GM19467 (cell line): Measurements from ENCODE around the gene CDCP2.
"Not testable (repeated sequence)": the region's sequence is repeated elsewhere in the genome, so short reads cannot be mapped to it uniquely, and the experiment has no call there.

Experiments used
- ATAC-seq: cut with Tn5 transposase; IDR thresholded peaks from one replicate; pipeline ENCODE4 v1.9.1; 2021; ENCODE audit warnings: mild to moderate bottlenecking, moderate library complexity; ENCODE audit not compliant: unreplicated experiment

The CDCP2 gene

GRCh38 chr1:54168206-54168965 lies 15.6 kb upstream of the CDCP2 start:
- no peak for ATAC-seq

GRCh38 chr1:54167422-54168139 lies 14.8 kb upstream of the CDCP2 start:
- no peak for ATAC-seq

GRCh38 chr1:54166357-54166756 lies 13.6 kb upstream of the CDCP2 start:
- ATAC-seq = not testable (repeated sequence)

GRCh38 chr1:54165146-54165545 lies 12.3 kb upstream of the CDCP2 start:
- ATAC-seq = no peak

GRCh38 chr1:54163573-54163972 lies 10.8 kb upstream of the CDCP2 start:
- no peak for ATAC-seq

- ATAC-seq = no peak
These were observed 10.3 kb upstream of the CDCP2 start for GRCh38 chr1:54163051-54163450.

GRCh38 chr1:54161495-54162168 lies 8.8 kb upstream of the CDCP2 start:
- no peak for ATAC-seq

- no peak for ATAC-seq
These were observed 7.6 kb upstream of the CDCP2 start for GRCh38 chr1:54160351-54160750.

GRCh38 chr1:54159733-54160316 lies 7.0 kb upstream of the CDCP2 start:
- no peak for ATAC-seq

GRCh38 chr1:54158071-54158470 lies 5.3 kb upstream of the CDCP2 start:
- no peak for ATAC-seq

- ATAC-seq = no peak
These were observed 4.6 kb upstream of the CDCP2 start for GRCh38 chr1:54157401-54157800.

GRCh38 chr1:54156986-54157385 lies 4.2 kb upstream of the CDCP2 start:
- no peak for ATAC-seq

GRCh38 chr1:54156201-54156600 lies 3.4 kb upstream of the CDCP2 start:
- ATAC-seq = no peak

GRCh38 chr1:54153535-54154439 lies 987 bp upstream of the CDCP2 start:
- no peak for ATAC-seq

- ATAC-seq = no peak
These were observed 1.8 kb downstream of the CDCP2 start for GRCh38 chr1:54151013-54151412.

GRCh38 chr1:54149734-54150133 lies 3.1 kb downstream of the CDCP2 start:
- ATAC-seq = no peak

- no peak for ATAC-seq
These were observed 8.4 kb downstream of the CDCP2 start for GRCh38 chr1:54144366-54144765.

- ATAC-seq = no peak
These were observed 10.5 kb downstream of the CDCP2 start for GRCh38 chr1:54142146-54142900.

- no peak for ATAC-seq
These were observed 13.1 kb downstream of the CDCP2 start for GRCh38 chr1:54139711-54140110.

GRCh38 chr1:54138994-54139393 lies 13.8 kb downstream of the CDCP2 start:
- ATAC-seq = no peak
